ENCODE results near the gene TCN1.

DNA sequence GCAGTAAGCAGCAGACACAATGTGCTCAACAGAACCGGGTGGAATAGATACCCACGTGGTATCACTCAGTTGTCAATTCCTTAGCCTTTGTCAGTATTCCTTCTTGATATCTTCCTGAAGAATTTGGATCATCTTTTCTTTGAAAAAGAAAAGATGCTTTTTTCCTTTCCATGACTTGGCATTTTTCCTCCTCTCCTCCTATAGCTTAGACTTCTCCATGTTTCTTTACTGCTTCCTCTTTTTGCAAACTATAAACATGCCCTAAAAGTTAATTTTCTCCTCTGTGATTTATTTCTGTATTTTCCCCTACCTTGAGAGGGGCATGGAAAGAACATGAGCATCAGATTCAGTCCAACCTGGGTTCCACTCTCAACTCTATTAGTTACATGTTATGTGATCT, 32.7 kb downstream of the TCN1 start:
- TF ChIP-seq POLR2A (IDR thresholded peaks at IDR 0.05) (no peak), EP300 (IDR thresholded peaks at IDR 0.05) (no peak)
- TF ChIP-seq, protein P1, sequence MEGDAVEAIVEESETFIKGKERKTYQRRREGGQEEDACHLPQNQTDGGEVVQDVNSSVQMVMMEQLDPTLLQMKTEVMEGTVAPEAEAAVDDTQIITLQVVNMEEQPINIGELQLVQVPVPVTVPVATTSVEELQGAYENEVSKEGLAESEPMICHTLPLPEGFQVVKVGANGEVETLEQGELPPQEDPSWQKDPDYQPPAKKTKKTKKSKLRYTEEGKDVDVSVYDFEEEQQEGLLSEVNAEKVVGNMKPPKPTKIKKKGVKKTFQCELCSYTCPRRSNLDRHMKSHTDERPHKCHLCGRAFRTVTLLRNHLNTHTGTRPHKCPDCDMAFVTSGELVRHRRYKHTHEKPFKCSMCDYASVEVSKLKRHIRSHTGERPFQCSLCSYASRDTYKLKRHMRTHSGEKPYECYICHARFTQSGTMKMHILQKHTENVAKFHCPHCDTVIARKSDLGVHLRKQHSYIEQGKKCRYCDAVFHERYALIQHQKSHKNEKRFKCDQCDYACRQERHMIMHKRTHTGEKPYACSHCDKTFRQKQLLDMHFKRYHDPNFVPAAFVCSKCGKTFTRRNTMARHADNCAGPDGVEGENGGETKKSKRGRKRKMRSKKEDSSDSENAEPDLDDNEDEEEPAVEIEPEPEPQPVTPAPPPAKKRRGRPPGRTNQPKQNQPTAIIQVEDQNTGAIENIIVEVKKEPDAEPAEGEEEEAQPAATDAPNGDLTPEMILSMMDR (IDR thresholded peaks at IDR 0.05), result no peak
